Measurements from ENCODE around the gene CDKAL1.
"Not testable (repeated sequence)": the region's sequence is repeated elsewhere in the genome, so short reads cannot be mapped to it uniquely, and the experiment has no call there.

The CDKAL1 gene

GRCh38 chr6:20633566-20634340, 99.5 kb downstream of the CDKAL1 start:
- H3K27ac ChIP-seq: no peak overlapping the region
- TF ChIP-seq CTCF (IDR thresholded peaks at IDR 0.05): no peak
- no peak overlapping the region for H3K4me3 ChIP-seq
- no peak for DNase-seq (ENCODE audit: low spot score)

- no peak overlapping the region for H3K27ac ChIP-seq
- no peak for TF ChIP-seq CTCF (IDR thresholded peaks at IDR 0.05)
Measured at GRCh38 chr6:20639161-20639560, 104.9 kb downstream of the CDKAL1 start.

GRCh38 chr6:20640181-20640580, 105.9 kb downstream of the CDKAL1 start:
- H3K27ac ChIP-seq: no peak overlapping the region
- no peak for TF ChIP-seq CTCF (IDR thresholded peaks at IDR 0.05)
- no peak for DNase-seq (ENCODE audit: low spot score)
- H3K4me3 ChIP-seq: no peak overlapping the region

More at GRCh38 chr6:20639161-20639560, 104.9 kb downstream of the CDKAL1 start:
- no peak for DNase-seq (ENCODE audit: low spot score)
- no peak overlapping the region for H3K4me3 ChIP-seq

GRCh38 chr6:20642441-20642840, 108.2 kb downstream of the CDKAL1 start:
- H3K4me3 ChIP-seq: no peak overlapping the region
- no peak for DNase-seq (ENCODE audit: low spot score)
- no peak for TF ChIP-seq CTCF (IDR thresholded peaks at IDR 0.05)
- H3K27ac ChIP-seq: no peak overlapping the region

- Histone ChIP-seq H3K27ac (no peak overlapping the region), H3K4me3 (no peak overlapping the region)
- TF ChIP-seq CTCF (IDR thresholded peaks at IDR 0.05): no peak
- DNase-seq (ENCODE audit: low spot score): no peak
Measured at GRCh38 chr6:20644667-20645370, 110.6 kb downstream of the CDKAL1 start.

GRCh38 chr6:20645572-20645971, 111.3 kb downstream of the CDKAL1 start:
- DNase-seq (ENCODE audit: low spot score); H3K4me3 ChIP-seq; H3K27ac ChIP-seq: not testable (repeated sequence)

GRCh38 chr6:20647585-20647984, 113.3 kb downstream of the CDKAL1 start:
- no peak overlapping the region for H3K27ac ChIP-seq
- H3K4me3 ChIP-seq: no peak overlapping the region
- no peak for TF ChIP-seq CTCF (IDR thresholded peaks at IDR 0.05)
- DNase-seq (ENCODE audit: low spot score): no peak

- H3K27ac ChIP-seq; H3K4me3 ChIP-seq; DNase-seq (ENCODE audit: low spot score): not testable (repeated sequence)
Measured at GRCh38 chr6:20649696-20650470, 115.6 kb downstream of the CDKAL1 start.

All from coronary artery (tissue), 2 donors.